H9 (cell line): ENCODE measurements around the gene RUBCN. TPM values are rescaled to one million over a fixed set of nuclear protein-coding genes. Genes with fewer than 3 reads are reported as not detected.

ENCODE experiments used
- DNase-seq: peaks from one replicate; pipeline ENCODE4 v3.0.0-alpha.2; 2017
- H2AFZ ChIP-seq: one replicate; pipeline ENCODE4 v1.6.1; 2013; ENCODE audit warnings: mild to moderate bottlenecking, low read length, control low read depth, moderate library complexity
- H2AK5ac ChIP-seq: 2 replicates; pipeline ENCODE4 v1.6.1; 2013; ENCODE audit warnings: low read length, control low read depth, mixed read lengths; ENCODE audit not compliant: insufficient read length
- H2BK120ac ChIP-seq: one replicate; pipeline ENCODE4 v1.6.1; 2013; ENCODE audit warnings: low read depth, mild to moderate bottlenecking, low read length, control low read depth, inconsistent platforms; ENCODE audit not compliant: poor library complexity, severe bottlenecking
- H2BK12ac ChIP-seq: 2 replicates; pipeline ENCODE4 v1.6.1; 2013; ENCODE audit warnings: low read length, control low read depth, mixed read lengths, low read depth; ENCODE audit not compliant: insufficient read length
- H2BK15ac ChIP-seq: 2 replicates; pipeline ENCODE4 v1.6.1; 2013; ENCODE audit warnings: low read depth, low read length, control low read depth
- H2BK20ac ChIP-seq: one replicate; pipeline ENCODE4 v1.6.1; 2013; ENCODE audit warnings: low read depth, mild to moderate bottlenecking, low read length, control low read depth, inconsistent platforms; ENCODE audit not compliant: poor library complexity, severe bottlenecking
- H2BK5ac ChIP-seq: 2 replicates; pipeline ENCODE4 v1.6.1; 2013; ENCODE audit warnings: low read length, control low read depth, mixed read lengths; ENCODE audit not compliant: insufficient read length
- H3K14ac ChIP-seq: 2 replicates; pipeline ENCODE4 v1.6.1; 2013; ENCODE audit warnings: low read length, control low read depth; ENCODE audit not compliant: insufficient read depth
- H3K18ac ChIP-seq: 2 replicates; pipeline ENCODE4 v1.6.1; 2013; ENCODE audit warnings: low read depth, mild to moderate bottlenecking, mixed read lengths, low read length, control low read depth; ENCODE audit not compliant: insufficient read length
- H3K23ac ChIP-seq: 2 replicates; pipeline ENCODE4 v1.6.1; 2013; ENCODE audit warnings: low read length, control low read depth, mixed read lengths, low read depth; ENCODE audit not compliant: insufficient read length
- H3K23me2 ChIP-seq: 2 replicates; pipeline ENCODE4 v1.6.1; 2013; ENCODE audit warnings: low read depth, mild to moderate bottlenecking, mixed read lengths, low read length, control low read depth; ENCODE audit not compliant: insufficient read length, poor library complexity, severe bottlenecking
- H3K27ac ChIP-seq: 2 replicates; pipeline ENCODE4 v1.5.1; 2013; ENCODE audit warnings: low read length, control low read depth, mixed read lengths, low read depth; ENCODE audit not compliant: insufficient read length
- H3K27me3 ChIP-seq: 2 replicates; pipeline ENCODE4 v1.6.1; 2013; ENCODE audit warnings: low read length, control low read depth, inconsistent platforms; ENCODE audit not compliant: insufficient read depth
- H3K4ac ChIP-seq: 2 replicates; pipeline ENCODE4 v1.6.1; 2013; ENCODE audit warnings: low read depth, mild to moderate bottlenecking, control low read depth, inconsistent platforms, low read length, moderate library complexity
- H3K4me1 ChIP-seq: 2 replicates; pipeline ENCODE4 v1.6.1; 2013; ENCODE audit warnings: low read length, control low read depth, inconsistent platforms; ENCODE audit not compliant: insufficient read depth
- H3K4me2 ChIP-seq: 2 replicates; pipeline ENCODE4 v1.6.1; 2013; ENCODE audit warnings: low read length, control low read depth, mixed read lengths; ENCODE audit not compliant: insufficient read length, insufficient read depth
- H3K56ac ChIP-seq: 2 replicates; pipeline ENCODE4 v1.6.1; 2013; ENCODE audit warnings: low read depth, mild to moderate bottlenecking, mixed read lengths, low read length, control low read depth; ENCODE audit not compliant: insufficient read length
- H3K79me1 ChIP-seq: 2 replicates; pipeline ENCODE4 v1.6.1; 2013; ENCODE audit warnings: low read depth, mild to moderate bottlenecking, moderate library complexity, low read length, control low read depth, inconsistent platforms; ENCODE audit not compliant: insufficient read depth, poor library complexity, severe bottlenecking
- H3K79me2 ChIP-seq: 2 replicates; pipeline ENCODE4 v1.6.1; 2013; ENCODE audit warnings: low read length, control low read depth, inconsistent platforms; ENCODE audit not compliant: insufficient read depth
- H3K9ac ChIP-seq: 2 replicates; pipeline ENCODE4 v1.6.1; 2013; ENCODE audit warnings: low read length, control low read depth, mixed read lengths; ENCODE audit not compliant: insufficient read length; ENCODE audit errors: extremely low read depth
- H3K9me3 ChIP-seq: one replicate; pipeline ENCODE4 v1.6.1; 2013; ENCODE audit warnings: low read depth, low read length, inconsistent platforms; ENCODE audit not compliant: control insufficient read depth
- H3T11ph ChIP-seq: one replicate; pipeline ENCODE4 v1.6.1; 2013; ENCODE audit warnings: mild to moderate bottlenecking, low read length, control low read depth, inconsistent platforms
- H4K20me1 ChIP-seq: one replicate; pipeline ENCODE4 v1.6.1; 2013; ENCODE audit not compliant: control insufficient read depth, insufficient read length, insufficient read depth
- H4K5ac ChIP-seq: 2 replicates; pipeline ENCODE4 v1.6.1; 2013; ENCODE audit warnings: low read depth, mild to moderate bottlenecking, mixed read lengths, low read length, control low read depth; ENCODE audit not compliant: insufficient read length
- H4K8ac ChIP-seq: replicated peaks from 2 replicates; pipeline ENCODE4 v1.6.1; 2013; ENCODE audit warnings: low read length, control low read depth, mixed read lengths, low read depth; ENCODE audit not compliant: insufficient read length
- H4K91ac ChIP-seq: 2 replicates; pipeline ENCODE4 v1.6.1; 2013; ENCODE audit warnings: low read depth, mild to moderate bottlenecking, moderate library complexity, mixed read lengths, low read length, control low read depth; ENCODE audit not compliant: insufficient read length
- H3K27ac Mint-ChIP-seq, 3 experiments: 2 replicates in 2 of 3; 3 replicates in 1 of 3; pipeline ENCODE4 v1.8.0; 2020 to 2021; ENCODE audit warnings: mixed read lengths in 3 of 3, mild to moderate bottlenecking in 1 of 3, moderate library complexity in 1 of 3
- H3K27me3 Mint-ChIP-seq: 2 replicates; pipeline ENCODE4 v1.8.0; 2021; ENCODE audit warnings: low read depth, mild to moderate bottlenecking, moderate library complexity, mixed read lengths
- H3K36me3 Mint-ChIP-seq, 3 experiments: 2 replicates in 2 of 3; 3 replicates in 1 of 3; pipeline ENCODE4 v1.8.0; 2020 to 2021; ENCODE audit warnings: low read depth in 3 of 3, mixed read lengths in 3 of 3; ENCODE audit not compliant: insufficient read depth in 1 of 3
- H3K4me1 Mint-ChIP-seq, 2 experiments: 2 replicates each; pipeline ENCODE4 v1.8.0; 2020; ENCODE audit warnings: mixed read lengths in 2 of 2
- H3K4me3 Mint-ChIP-seq, 2 experiments: 2 replicates in 1 of 2; 3 replicates in 1 of 2; pipeline ENCODE4 v1.8.0; 2020 to 2021; ENCODE audit warnings: mild to moderate bottlenecking in 2 of 2, mixed read lengths in 2 of 2, moderate library complexity in 1 of 2
- H3K9me3 Mint-ChIP-seq, 2 experiments: 2 replicates in 1 of 2; 3 replicates in 1 of 2; pipeline ENCODE4 v1.8.0; 2020; ENCODE audit warnings: mild to moderate bottlenecking in 2 of 2, mixed read lengths in 2 of 2, moderate library complexity in 1 of 2
- CTCF ChIP-seq: fragments of 200-600 bp; sonication (generic); conservative IDR thresholded peaks from 3 replicates; pipeline ENCODE4 v1.8.0; 2021; ENCODE audit warnings: antibody characterized with exemption, mild to moderate bottlenecking
- WGBS: extraction: QIAGEN DNeasy Blood & Tissue Kit; methylation state at CpG from one replicate; pipeline ENCODE4 v1.1.7; 2013; ENCODE audit warnings: missing lambda C conversion rate, low lambda C conversion rate, mixed read lengths; ENCODE audit not compliant: insufficient read length; ENCODE audit errors: extremely low coverage; 5-methylcytosine and 5-hydroxymethylcytosine counted together
- total RNA-seq: library from RNA; stranded (reverse); gene quantifications from 2 replicates; pipeline ENCODE4 v1.2.1, GENCODE V29; 2021

The RUBCN gene
- total RNA-seq, 1 experiment from 2014 or later = 17.7 TPM

GRCh38 chr3:197694251-197694650 lies 42.5 kb downstream of the RUBCN start:
- TF ChIP-seq CTCF = no peak

More at GRCh38 chr3:197694251-197694650, 42.5 kb downstream of the RUBCN start:
- Histone ChIP-seq H4K20me1 (no peaks in the 10 kb centered on the region), H4K91ac (no peak overlapping the region), H3K79me1 (no peaks in the 10 kb centered on the region), H2BK12ac (no peak overlapping the region), H2BK20ac (no peak overlapping the region), H2BK5ac (no peak overlapping the region), H3K18ac (no peak overlapping the region), H3K9ac (no peak overlapping the region), H2AK5ac (no peak overlapping the region), H4K8ac (no peak overlapping the region), H3K79me2 (no peaks in the 10 kb centered on the region), H3K9me3 (no peaks in the 10 kb centered on the region), H3T11ph (no peak overlapping the region), H3K4me1 (peaks cover 3% of the 10 kb centered on the region; the same call in 1 of the 2 replicates), H3K23ac (no peak overlapping the region), H3K4me2 (no peak overlapping the region), H3K56ac (no peak overlapping the region), H2BK120ac (no peak overlapping the region), H3K23me2 (no peaks in the 10 kb centered on the region), H2AFZ (no peak overlapping the region), H3K27me3 (no peaks in the 10 kb centered on the region), H3K4ac (no peak overlapping the region), H4K5ac (no peak overlapping the region), H3K27ac (no peak overlapping the region), H3K14ac (no peak overlapping the region), H2BK15ac (no peak overlapping the region)
- Mint-ChIP-seq H3K4me3 (no peak overlapping the region), H3K4me1 (peaks cover 4 to 10% of the 10 kb centered on the region in 2 experiments; a peak in 2 of 4 replicates), H3K27ac (no peak overlapping the region; a peak in 1 of 7 replicates), H3K9me3 (no peaks in the 10 kb centered on the region), H3K27me3 (no peaks in the 10 kb centered on the region), H3K36me3 (peaks cover 22 to 59% (median 37%) of the 10 kb centered on the region in 3 experiments; a peak in 6 of 7 replicates)
- WGBS = no CpG with 5 or more reads among the region's 7 CpGs
- no peak for DNase-seq
